Liver (tissue), 3 donors: ENCODE results near the gene ULK3.

ENCODE experiments used
- EGR1 ChIP-seq, 2 donors: IDR thresholded peaks; 2 replicates each; pipeline ENCODE4 v1.6.1; 2016 to 2018; ENCODE audit warnings: antibody characterized with exemption in 2 of 2, low read depth in 2 of 2
- FOXA1 ChIP-seq: IDR thresholded peaks from 2 replicates; pipeline ENCODE4 v1.6.1; 2016; ENCODE audit warnings: antibody characterized with exemption
- FOXA2 ChIP-seq: IDR thresholded peaks from 2 replicates; pipeline ENCODE4 v1.6.1; 2016; ENCODE audit warnings: antibody characterized with exemption
- GABPA ChIP-seq, 2 donors: IDR thresholded peaks in 1 of 2; conservative IDR thresholded peaks in 1 of 2; 2 replicates each; pipeline ENCODE4 v1.6.1; 2016; ENCODE audit warnings: antibody characterized with exemption in 2 of 2, mild to moderate bottlenecking in 1 of 2, moderate library complexity in 1 of 2
- JUND ChIP-seq, 2 donors: IDR thresholded peaks; 2 replicates each; pipeline ENCODE4 v1.6.1; 2016; ENCODE audit warnings: antibody characterized with exemption in 2 of 2
- RAD21 ChIP-seq, 2 donors: IDR thresholded peaks; 2 replicates each; pipeline ENCODE4 v1.6.1; 2016; ENCODE audit warnings: antibody characterized with exemption in 2 of 2, mild to moderate bottlenecking in 2 of 2
- SP1 ChIP-seq: IDR thresholded peaks from 2 replicates; pipeline ENCODE4 v1.6.1; 2018; ENCODE audit warnings: antibody characterized with exemption, mild to moderate bottlenecking
- TAF1 ChIP-seq: conservative IDR thresholded peaks from 2 replicates; pipeline ENCODE4 v1.6.1; 2016; ENCODE audit warnings: antibody characterized with exemption, mild to moderate bottlenecking
- YY1 ChIP-seq: IDR thresholded peaks from 2 replicates; pipeline ENCODE4 v1.6.1; 2016; ENCODE audit warnings: antibody characterized with exemption, mild to moderate bottlenecking
- TF ChIP-seq, protein P1 (sequence below): IDR thresholded peaks from 2 replicates; pipeline ENCODE4 v1.6.1; 2016; ENCODE audit warnings: antibody characterized with exemption, mild to moderate bottlenecking
- TF ChIP-seq, protein P2 (sequence below): fragments of 150-350 bp; IDR thresholded peaks from 2 replicates; pipeline ENCODE4 v1.5.1; 2017; ENCODE audit warnings: improper control_type of control experiment, low read depth, low read length; ENCODE audit not compliant: missing input control
- TF ChIP-seq, protein P3 (sequence below): IDR thresholded peaks from 2 replicates; pipeline ENCODE4 v1.6.1; 2016; ENCODE audit warnings: antibody characterized with exemption
- TF ChIP-seq, protein P4 (sequence below): IDR thresholded peaks from 2 replicates; pipeline ENCODE4 v1.6.1; 2016; ENCODE audit warnings: antibody characterized with exemption
- donor health status: healthy.
- donor health status: healthy.

DNA sequence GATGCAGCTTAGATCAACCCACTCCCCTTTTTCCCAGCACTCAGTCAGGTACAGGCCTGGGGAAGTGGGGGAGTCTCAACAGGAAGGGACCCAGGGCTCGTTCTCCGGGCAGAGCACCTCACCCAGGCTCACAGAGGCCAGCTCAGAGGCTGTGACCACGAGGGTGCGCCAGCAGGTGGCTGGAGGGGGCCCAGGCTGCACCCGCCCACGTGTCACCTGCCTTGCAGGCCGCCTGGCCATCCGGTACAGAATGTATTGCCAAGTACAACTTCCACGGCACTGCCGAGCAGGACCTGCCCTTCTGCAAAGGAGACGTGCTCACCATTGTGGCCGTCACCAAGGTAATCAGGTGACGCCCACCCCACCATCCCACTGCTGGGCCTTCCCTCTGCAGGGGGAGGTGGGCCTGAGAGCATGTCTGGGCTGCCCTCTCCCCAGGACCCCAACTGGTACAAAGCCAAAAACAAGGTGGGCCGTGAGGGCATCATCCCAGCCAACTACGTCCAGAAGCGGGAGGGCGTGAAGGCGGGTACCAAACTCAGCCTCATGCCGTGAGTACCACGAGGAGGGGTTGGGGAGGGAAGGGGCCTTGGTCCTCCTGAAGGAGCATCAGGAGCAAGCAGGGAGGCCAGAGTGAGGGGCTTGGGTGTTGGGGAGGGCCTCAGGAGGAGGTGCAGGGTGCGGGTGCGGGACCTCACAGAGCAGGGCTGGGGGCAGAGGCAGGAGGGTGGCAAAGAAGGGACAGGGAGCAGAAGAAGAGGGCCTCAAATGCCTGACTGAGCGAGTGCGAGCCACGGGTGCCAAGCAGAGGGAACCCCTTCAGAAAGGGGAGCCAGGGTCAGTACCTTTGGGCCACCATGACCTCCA, 44.3 kb downstream of the ULK3 start:
- TF ChIP-seq, protein P1, sequence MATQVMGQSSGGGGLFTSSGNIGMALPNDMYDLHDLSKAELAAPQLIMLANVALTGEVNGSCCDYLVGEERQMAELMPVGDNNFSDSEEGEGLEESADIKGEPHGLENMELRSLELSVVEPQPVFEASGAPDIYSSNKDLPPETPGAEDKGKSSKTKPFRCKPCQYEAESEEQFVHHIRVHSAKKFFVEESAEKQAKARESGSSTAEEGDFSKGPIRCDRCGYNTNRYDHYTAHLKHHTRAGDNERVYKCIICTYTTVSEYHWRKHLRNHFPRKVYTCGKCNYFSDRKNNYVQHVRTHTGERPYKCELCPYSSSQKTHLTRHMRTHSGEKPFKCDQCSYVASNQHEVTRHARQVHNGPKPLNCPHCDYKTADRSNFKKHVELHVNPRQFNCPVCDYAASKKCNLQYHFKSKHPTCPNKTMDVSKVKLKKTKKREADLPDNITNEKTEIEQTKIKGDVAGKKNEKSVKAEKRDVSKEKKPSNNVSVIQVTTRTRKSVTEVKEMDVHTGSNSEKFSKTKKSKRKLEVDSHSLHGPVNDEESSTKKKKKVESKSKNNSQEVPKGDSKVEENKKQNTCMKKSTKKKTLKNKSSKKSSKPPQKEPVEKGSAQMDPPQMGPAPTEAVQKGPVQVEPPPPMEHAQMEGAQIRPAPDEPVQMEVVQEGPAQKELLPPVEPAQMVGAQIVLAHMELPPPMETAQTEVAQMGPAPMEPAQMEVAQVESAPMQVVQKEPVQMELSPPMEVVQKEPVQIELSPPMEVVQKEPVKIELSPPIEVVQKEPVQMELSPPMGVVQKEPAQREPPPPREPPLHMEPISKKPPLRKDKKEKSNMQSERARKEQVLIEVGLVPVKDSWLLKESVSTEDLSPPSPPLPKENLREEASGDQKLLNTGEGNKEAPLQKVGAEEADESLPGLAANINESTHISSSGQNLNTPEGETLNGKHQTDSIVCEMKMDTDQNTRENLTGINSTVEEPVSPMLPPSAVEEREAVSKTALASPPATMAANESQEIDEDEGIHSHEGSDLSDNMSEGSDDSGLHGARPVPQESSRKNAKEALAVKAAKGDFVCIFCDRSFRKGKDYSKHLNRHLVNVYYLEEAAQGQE, result no peak
- TF ChIP-seq GABPA (IDR thresholded peaks at IDR 0.05 in 1 of 2, conservative IDR thresholded peaks at IDR 0.05 in 1 of 2), result no peak
- TF ChIP-seq TAF1, result no peak
- TF ChIP-seq, protein P2, sequence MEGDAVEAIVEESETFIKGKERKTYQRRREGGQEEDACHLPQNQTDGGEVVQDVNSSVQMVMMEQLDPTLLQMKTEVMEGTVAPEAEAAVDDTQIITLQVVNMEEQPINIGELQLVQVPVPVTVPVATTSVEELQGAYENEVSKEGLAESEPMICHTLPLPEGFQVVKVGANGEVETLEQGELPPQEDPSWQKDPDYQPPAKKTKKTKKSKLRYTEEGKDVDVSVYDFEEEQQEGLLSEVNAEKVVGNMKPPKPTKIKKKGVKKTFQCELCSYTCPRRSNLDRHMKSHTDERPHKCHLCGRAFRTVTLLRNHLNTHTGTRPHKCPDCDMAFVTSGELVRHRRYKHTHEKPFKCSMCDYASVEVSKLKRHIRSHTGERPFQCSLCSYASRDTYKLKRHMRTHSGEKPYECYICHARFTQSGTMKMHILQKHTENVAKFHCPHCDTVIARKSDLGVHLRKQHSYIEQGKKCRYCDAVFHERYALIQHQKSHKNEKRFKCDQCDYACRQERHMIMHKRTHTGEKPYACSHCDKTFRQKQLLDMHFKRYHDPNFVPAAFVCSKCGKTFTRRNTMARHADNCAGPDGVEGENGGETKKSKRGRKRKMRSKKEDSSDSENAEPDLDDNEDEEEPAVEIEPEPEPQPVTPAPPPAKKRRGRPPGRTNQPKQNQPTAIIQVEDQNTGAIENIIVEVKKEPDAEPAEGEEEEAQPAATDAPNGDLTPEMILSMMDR, result peak; percentile 23
- TF ChIP-seq, protein P3, sequence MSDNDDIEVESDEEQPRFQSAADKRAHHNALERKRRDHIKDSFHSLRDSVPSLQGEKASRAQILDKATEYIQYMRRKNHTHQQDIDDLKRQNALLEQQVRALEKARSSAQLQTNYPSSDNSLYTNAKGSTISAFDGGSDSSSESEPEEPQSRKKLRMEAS, result peak; percentile 94
- TF ChIP-seq RAD21 (IDR thresholded peaks at IDR 0.05), result peak; percentile 39 to 55
- peak; percentile 40 for TF ChIP-seq SP1
- TF ChIP-seq EGR1 (IDR thresholded peaks at IDR 0.05; ENCODE audit: low read depth in 2 of 2), result peak in 1 of 2 donors; percentile 86
- TF ChIP-seq, protein P4, sequence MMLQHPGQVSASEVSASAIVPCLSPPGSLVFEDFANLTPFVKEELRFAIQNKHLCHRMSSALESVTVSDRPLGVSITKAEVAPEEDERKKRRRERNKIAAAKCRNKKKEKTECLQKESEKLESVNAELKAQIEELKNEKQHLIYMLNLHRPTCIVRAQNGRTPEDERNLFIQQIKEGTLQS, result no peak
- no peak for TF ChIP-seq FOXA1
- no peak for TF ChIP-seq FOXA2
- no peak for TF ChIP-seq JUND (IDR thresholded peaks at IDR 0.05)
- TF ChIP-seq YY1, result peak; percentile 55
